ENCODE measurements around the gene AIG1.
A peak's percentile ranks its signal among the peaks of the same experiment; 100 is the strongest.

AIG1 gene

GRCh38 chr6:143058987-143059386, 1.7 kb upstream of the AIG1 start:
- no peak for DNase-seq (ENCODE audit: extremely low read depth, insufficient read length)
- H3K27me3 ChIP-seq (replicated peaks; ENCODE audit: control insufficient read depth, insufficient read depth, low read length) = no peaks in the 10 kb centered on the region
- TF ChIP-seq CTCF (IDR thresholded peaks at IDR 0.05; ENCODE audit: insufficient read depth, low read length, poor library complexity, severe bottlenecking) = no peak
- H3K4me3 ChIP-seq (replicated peaks; ENCODE audit: low read depth, low read length) = no peak overlapping the region
- no peaks in the 10 kb centered on the region for H3K36me3 ChIP-seq (ENCODE audit: control insufficient read depth, insufficient read depth, low read length)

- no peaks in the 10 kb centered on the region for H3K36me3 ChIP-seq (ENCODE audit: control insufficient read depth, insufficient read depth, low read length)
- TF ChIP-seq CTCF (IDR thresholded peaks at IDR 0.05; ENCODE audit: insufficient read depth, low read length, poor library complexity, severe bottlenecking) = no peak
- no peak for DNase-seq (ENCODE audit: extremely low read depth, insufficient read length)
- H3K4me3 ChIP-seq (replicated peaks; ENCODE audit: low read depth, low read length) = peak overlapping the region; percentile 88
- no peaks in the 10 kb centered on the region for H3K27me3 ChIP-seq (replicated peaks; ENCODE audit: control insufficient read depth, insufficient read depth, low read length)
Observed at GRCh38 chr6:143059663-143060353, 881 bp upstream of the AIG1 start.

GRCh38 chr6:143060354-143060805, 309 bp upstream of the AIG1 start:
- TF ChIP-seq CTCF (IDR thresholded peaks at IDR 0.05; ENCODE audit: insufficient read depth, low read length, poor library complexity, severe bottlenecking) = peak; percentile 30
- H3K36me3 ChIP-seq (ENCODE audit: control insufficient read depth, insufficient read depth, low read length) = no peaks in the 10 kb centered on the region
- H3K27me3 ChIP-seq (replicated peaks; ENCODE audit: control insufficient read depth, insufficient read depth, low read length) = no peaks in the 10 kb centered on the region
- DNase-seq (ENCODE audit: extremely low read depth, insufficient read length) = peak; percentile 83
- H3K4me3 ChIP-seq (replicated peaks; ENCODE audit: low read depth, low read length) = peak overlapping the region; percentile 88

- Histone ChIP-seq H3K27me3 (replicated peaks; ENCODE audit: control insufficient read depth, insufficient read depth, low read length) (no peaks in the 10 kb centered on the region), H3K36me3 (ENCODE audit: control insufficient read depth, insufficient read depth, low read length) (no peaks in the 10 kb centered on the region), H3K4me3 (replicated peaks; ENCODE audit: low read depth, low read length) (peak overlapping the region; percentile 88)
- no peak for DNase-seq (ENCODE audit: extremely low read depth, insufficient read length)
- TF ChIP-seq CTCF (IDR thresholded peaks at IDR 0.05; ENCODE audit: insufficient read depth, low read length, poor library complexity, severe bottlenecking) = no peak
Observed at GRCh38 chr6:143061597-143062385, 1.1 kb downstream of the AIG1 start.

GRCh38 chr6:143062551-143062950, 1.9 kb downstream of the AIG1 start:
- Histone ChIP-seq H3K27me3 (replicated peaks; ENCODE audit: control insufficient read depth, insufficient read depth, low read length) (no peaks in the 10 kb centered on the region), H3K4me3 (replicated peaks; ENCODE audit: low read depth, low read length) (no peak overlapping the region), H3K36me3 (ENCODE audit: control insufficient read depth, insufficient read depth, low read length) (no peaks in the 10 kb centered on the region)
- no peak for TF ChIP-seq CTCF (IDR thresholded peaks at IDR 0.05; ENCODE audit: insufficient read depth, low read length, poor library complexity, severe bottlenecking)
- DNase-seq (ENCODE audit: extremely low read depth, insufficient read length) = no peak
